Measurements from ENCODE around the gene TTC28. TPM values are rescaled to one million over a fixed set of nuclear protein-coding genes. Genes with fewer than 3 reads are reported as not detected.

TTC28 gene
- total and polyA plus RNA-seq, 8 donors: 31.1 to 44.2 (median 41.4) TPM

GRCh38 chr22:28597665-28598064 lies 82.0 kb downstream of the TTC28 start:
- Histone ChIP-seq H3K4me3 (no peak overlapping the region), H3K9me3 (no peaks in the 10 kb centered on the region), H3K4me1 (peaks cover 0 to 4% of the 10 kb centered on the region in 2 donors), H3K27me3 (no peaks in the 10 kb centered on the region), H3K27ac (no peak overlapping the region), H3K36me3 (no peaks in the 10 kb centered on the region)
- intact Hi-C loops (cut with DNase I): loop anchor here in 1 of 2 donors (10.0 kb wide), 1 partner anchor 543 kb away; no protein-coding TSS in a partner anchor
- ATAC-seq: no peak
- TF ChIP-seq CTCF (IDR thresholded peaks at IDR 0.05): no peak
- no peak for DNase-seq

GRCh38 chr22:28594797-28595462 lies 84.7 kb downstream of the TTC28 start:
- no peak overlapping the region for H3K4me3 ChIP-seq
- H3K27ac ChIP-seq: no peak overlapping the region
- DNase-seq (peak in 2 of 4 donors; percentile 42 to 66), ATAC-seq (peak; percentile 98)
- intact Hi-C loops (cut with DNase I): loop anchor here in 1 of 2 donors (10.0 kb wide), 1 partner anchor 540 kb away; no protein-coding TSS in a partner anchor
- no peaks in the 10 kb centered on the region for H3K9me3 ChIP-seq
- H3K27me3 ChIP-seq: no peaks in the 10 kb centered on the region
- peaks cover 0 to 4% of the 10 kb centered on the region in 2 donors for H3K4me1 ChIP-seq
- H3K36me3 ChIP-seq: no peaks in the 10 kb centered on the region
- peak; percentile 58 to 68 for TF ChIP-seq CTCF (IDR thresholded peaks at IDR 0.05)

- TF ChIP-seq CTCF (IDR thresholded peaks at IDR 0.05): no peak
- H3K27ac ChIP-seq: no peak overlapping the region
- peaks cover 0 to 4% of the 10 kb centered on the region in 2 donors for H3K4me1 ChIP-seq
- peak; percentile 13 for ATAC-seq
- H3K4me3 ChIP-seq: no peak overlapping the region
- no peak for DNase-seq
- no peaks in the 10 kb centered on the region for H3K36me3 ChIP-seq
- intact Hi-C loops (cut with DNase I): loop anchor here in 1 of 2 donors (10.0 kb wide), 1 partner anchor 539 kb away; no protein-coding TSS in a partner anchor
- H3K27me3 ChIP-seq: no peaks in the 10 kb centered on the region
- no peaks in the 10 kb centered on the region for H3K9me3 ChIP-seq
These were observed 85.4 kb downstream of the TTC28 start for GRCh38 chr22:28594076-28594796.

GRCh38 chr22:28593299-28593698 lies 86.3 kb downstream of the TTC28 start:
- no peaks in the 10 kb centered on the region for H3K27me3 ChIP-seq
- DNase-seq (no peak), ATAC-seq (no peak)
- H3K36me3 ChIP-seq: no peaks in the 10 kb centered on the region
- no peak for TF ChIP-seq CTCF (IDR thresholded peaks at IDR 0.05)
- no peaks in the 10 kb centered on the region for H3K9me3 ChIP-seq
- H3K4me1 ChIP-seq: peaks cover 0 to 4% of the 10 kb centered on the region in 2 donors
- H3K4me3 ChIP-seq: no peak overlapping the region
- no peak overlapping the region for H3K27ac ChIP-seq
- intact Hi-C loops (cut with DNase I): loop anchor here in 1 of 2 donors (10.0 kb wide), 1 partner anchor 538 kb away; no protein-coding TSS in a partner anchor

GRCh38 chr22:28589102-28589750 lies 90.4 kb downstream of the TTC28 start:
- H3K27ac ChIP-seq: no peak overlapping the region
- H3K36me3 ChIP-seq: no peaks in the 10 kb centered on the region
- ATAC-seq: no peak
- no peaks in the 10 kb centered on the region for H3K4me1 ChIP-seq
- no peak overlapping the region for H3K4me3 ChIP-seq
- intact Hi-C loops (cut with DNase I): no loop called here
- H3K27me3 ChIP-seq: no peaks in the 10 kb centered on the region
- H3K9me3 ChIP-seq: no peaks in the 10 kb centered on the region
- DNase-seq: no peak
- TF ChIP-seq CTCF (IDR thresholded peaks at IDR 0.05): no peak

Measured in left lung (tissue), 10 donors.